GM18909 (cell line): ENCODE data around the gene PDHX.
"Not testable (repeated sequence)": the region's sequence is repeated elsewhere in the genome, so short reads cannot be mapped to it uniquely, and the experiment has no call there.

Experiments
- ATAC-seq: cut with Tn5 transposase; IDR thresholded peaks from one replicate; pipeline ENCODE4 v1.9.1; 2021; ENCODE audit warnings: mild to moderate bottlenecking; ENCODE audit not compliant: unreplicated experiment, poor library complexity

PDHX gene

DNA sequence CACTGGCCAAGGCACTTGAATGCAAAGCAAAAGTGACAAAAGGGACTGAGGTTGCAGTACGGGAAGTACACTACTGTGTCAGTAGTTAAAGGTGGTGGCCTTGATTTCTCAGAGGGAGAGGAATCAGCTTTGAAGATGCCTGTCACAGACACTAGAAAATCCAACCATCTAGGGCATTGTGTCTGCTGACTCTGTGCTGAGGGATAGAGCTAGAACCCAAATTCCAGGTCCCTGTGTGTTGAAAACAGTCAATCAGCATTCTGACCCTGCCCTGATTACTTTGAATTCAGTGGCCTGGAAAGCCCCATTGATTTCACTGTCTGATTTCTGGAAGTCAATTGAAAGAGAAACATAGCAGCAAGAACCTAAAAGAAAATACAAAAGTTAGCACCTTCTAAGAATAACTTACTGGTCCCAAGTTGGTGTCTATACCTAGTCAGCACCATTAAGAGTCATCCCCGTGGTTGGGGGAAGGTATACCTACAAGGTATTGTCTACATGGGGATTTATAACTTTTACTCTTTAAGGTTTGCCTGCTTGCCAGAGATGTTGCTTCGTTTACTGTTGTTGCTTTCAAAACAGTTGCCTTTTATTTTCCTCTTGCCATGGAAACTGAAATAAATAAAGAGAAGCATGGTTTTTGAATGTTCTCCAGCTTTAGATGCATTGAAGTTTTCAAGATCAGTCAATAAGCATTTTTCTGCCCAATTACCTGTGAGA, 97.3 kb downstream of the PDHX start:
- ATAC-seq, result peak; percentile 44

DNA sequence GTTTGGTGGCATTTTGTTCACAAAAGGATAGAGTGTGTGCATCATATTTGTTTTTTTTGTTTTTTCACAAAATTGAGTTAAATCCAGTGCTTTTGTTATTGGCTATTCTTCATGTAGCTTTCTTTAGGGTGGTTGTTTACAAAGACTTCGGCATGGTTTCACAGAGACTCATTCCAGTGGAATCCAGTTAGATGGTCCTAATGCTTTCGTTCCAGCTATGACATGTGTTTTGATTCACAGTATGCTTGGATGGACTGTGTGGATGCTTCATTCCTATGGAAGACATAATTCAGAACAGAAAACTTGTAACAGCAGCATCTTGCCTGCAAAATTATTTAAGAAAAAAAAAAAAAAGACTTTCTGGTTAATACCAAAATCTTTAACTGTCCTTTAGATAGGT, 97.9 kb downstream of the PDHX start:
- ATAC-seq, result no peak

DNA sequence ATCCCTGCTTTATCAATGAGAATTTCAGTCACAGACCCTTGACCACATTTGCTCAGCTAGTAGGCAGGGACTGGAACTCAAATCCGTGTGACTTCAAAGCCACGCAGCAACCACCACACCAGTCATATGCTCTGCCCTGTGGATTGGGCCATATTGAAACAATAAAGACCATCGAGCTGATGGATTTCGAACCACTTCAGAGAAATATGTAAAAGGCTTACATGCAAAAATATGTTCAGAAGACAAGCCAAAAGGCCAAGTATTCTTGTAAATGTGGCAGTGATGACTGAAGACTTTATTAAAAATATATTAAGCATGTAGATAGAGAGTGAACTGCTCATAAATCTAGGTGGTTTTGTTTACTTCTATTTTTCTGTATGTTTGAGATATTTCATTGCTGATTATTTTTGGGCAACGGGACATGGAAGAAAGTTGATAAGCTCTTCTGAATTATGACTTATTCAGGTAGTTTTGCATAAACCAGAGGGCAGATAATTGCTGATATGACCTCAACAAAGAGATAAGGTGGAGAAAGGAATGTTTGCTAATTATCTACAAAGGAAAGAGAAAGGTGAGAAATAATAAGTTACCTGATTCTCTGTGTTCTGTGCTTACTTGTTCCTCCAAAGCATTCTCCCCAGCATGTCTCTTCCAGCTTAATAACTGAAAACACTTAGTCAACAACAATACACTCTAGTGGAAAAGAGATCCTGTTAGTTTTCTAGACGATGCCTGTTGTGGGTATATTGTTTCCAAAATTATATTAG, 99.4 kb downstream of the PDHX start:
- no peak for ATAC-seq

DNA sequence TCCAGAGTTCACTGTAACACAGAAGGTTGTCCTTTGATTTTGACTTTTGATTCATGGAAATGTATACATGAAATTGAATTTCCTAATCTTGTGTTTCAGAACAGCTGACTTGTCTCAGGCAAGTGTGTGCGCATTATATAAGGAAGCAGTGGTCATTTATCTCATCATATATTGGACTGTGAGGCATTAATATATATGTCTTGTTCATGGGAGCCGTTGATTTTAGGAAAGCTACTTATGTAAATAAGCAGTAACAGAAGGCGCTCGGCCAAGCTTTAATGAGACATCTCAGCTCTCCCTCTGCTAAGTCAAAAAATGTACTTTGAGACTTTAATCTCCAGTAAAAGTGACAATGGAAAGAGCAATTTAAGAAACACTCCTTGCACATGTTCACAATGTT, 100.5 kb downstream of the PDHX start:
- no peak for ATAC-seq

DNA sequence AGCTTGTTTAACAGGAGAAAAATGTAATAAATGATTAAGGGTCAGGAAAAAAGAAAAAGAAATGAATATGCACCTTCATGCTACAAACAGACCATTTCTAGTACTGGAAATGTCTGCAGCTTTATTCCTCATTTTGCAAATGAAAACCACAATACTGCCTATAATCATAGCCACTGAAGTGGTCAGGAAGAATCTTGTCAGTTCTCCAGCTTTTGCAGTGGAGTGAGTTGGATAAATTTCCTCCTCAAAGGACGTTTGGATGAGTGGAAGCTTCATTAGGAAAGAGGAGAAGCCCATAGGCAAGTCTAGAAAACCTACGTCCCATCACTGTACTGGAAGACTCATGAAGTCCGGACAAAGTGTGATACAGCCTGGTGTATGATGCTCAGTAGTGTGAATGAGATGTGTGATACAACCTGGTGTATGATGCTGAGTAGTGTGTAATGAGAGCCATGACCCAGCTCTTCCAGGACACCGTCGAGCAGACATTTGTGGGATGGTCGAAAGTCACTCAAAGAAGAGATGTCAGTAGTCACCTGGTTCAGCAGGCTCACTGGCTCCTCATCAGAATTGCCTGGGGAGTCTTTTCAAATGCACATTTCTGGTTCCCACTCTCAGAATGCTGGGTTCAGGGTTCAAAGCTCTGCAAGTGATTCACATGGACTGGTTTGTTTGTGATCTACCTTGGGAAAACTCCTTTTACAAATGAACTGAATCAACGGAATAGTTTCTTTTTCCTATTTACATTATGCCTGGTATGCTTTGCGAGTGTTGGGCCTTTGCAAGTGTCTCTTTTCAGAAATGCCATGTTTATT, 101.3 kb downstream of the PDHX start:
- no peak for ATAC-seq

DNA sequence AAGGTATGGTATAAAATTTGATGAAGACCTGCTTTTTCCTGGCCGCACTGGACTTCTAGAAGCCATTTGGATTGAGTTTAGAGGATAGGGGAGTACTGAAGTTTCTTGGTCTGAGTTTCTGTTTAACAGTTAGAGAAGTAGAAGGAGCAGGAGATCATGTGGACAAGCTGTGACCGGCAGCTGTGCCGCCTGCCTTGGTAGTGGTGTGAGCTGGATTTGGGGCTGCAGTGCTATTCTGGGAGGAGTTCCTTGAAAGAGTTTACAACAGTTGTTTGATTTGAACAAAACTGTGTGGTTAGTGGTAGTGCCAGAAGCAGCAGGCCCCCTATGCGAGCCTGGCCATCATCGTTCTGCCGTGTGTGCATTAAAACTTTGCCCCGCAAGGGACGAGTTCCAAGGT, 105.2 kb downstream of the PDHX start:
- no peak for ATAC-seq

DNA sequence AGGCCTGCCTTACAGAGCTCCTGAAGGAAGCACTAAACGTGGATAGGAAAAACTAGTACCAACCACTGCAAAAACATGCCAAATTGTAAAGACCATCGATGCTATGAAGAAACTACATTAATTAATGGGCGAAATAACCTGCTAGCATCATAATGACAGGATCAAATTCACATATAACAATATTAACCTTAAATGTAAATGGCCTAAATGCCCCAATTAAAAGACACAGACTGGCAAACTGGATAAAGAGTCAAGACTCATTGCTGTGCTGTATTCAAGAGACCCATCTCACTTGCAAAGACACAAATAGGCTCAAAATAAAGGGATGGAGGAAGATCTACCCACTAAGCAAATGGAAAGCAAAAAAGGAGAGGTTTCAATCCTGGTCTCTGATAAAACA, 107.5 kb downstream of the PDHX start:
- not testable (repeated sequence) for ATAC-seq

DNA sequence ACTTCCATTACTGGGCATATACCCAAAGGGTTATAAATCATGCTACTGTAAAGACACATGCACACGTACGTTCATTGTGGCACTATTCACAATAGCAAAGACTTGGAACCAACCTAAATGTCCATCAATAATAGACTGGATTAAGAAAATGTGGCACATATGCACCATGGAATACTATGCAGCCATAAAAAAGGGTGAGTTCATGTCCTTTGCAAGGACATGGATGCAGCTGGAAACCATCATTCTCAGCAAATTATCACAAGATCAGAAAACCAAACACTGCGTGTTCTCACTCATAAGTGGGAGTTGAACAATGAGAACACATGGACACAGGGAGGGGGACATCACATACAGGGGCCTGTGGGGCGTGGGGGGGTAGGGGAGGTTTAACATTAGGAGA, 111.6 kb downstream of the PDHX start:
- not testable (repeated sequence) for ATAC-seq

DNA sequence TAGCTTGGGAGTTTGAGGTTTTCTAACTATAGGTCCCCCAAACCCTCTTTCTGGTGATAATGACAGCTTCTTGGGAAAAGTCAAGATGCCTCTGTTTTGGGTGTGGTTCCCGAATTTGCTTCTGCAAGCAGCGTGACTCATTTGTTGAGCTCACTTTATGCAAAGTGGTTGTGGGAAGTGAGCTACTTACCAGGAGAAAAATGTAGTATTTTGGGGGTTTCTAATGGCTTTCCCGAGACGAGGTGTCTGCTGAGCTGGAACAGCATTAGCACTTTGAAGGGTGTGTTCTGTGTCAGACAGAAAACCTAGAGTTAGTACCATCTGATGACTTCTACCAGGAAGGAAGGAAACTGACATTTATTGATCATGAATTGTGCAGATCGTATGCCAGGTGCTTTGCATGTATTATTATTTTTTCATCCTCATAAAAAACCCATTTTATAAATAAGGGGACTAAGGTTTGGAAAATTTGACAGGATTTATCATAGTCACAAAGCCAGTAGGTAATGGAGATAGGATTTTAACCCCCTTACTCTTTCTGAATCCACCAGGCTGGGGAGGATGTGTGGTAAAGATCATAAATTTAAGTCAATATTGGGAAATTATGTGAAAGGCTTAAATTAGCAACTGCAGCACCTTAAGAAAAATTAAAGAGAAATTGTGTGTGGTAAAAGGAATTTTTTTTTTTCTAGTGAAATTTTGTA, 113.7 kb downstream of the PDHX start:
- ATAC-seq, result peak; percentile 73

DNA sequence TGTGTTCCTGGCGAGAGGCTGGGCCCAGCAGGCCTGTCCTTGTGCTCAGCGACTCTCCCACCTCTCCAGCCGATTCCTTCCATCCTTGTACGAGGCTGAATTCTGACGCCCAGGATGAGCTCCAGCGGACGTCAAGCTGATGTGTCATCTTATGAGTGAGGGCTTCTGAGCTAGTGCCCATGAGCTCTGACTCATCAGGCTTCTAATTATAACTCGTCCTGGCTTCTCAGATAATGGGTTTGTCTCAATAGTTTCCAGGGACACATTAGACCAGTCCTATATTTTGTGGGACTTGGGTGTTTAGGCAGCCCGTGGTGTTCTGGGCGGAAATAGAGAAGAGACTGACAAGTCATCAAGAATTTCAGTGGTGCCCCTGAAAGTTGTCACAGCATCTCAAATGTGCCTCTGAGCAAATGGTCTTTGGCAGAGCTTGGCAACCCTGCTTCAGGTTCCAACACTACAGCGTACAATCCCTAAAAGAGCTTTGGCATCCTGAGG, 114.3 kb downstream of the PDHX start:
- no peak for ATAC-seq

DNA sequence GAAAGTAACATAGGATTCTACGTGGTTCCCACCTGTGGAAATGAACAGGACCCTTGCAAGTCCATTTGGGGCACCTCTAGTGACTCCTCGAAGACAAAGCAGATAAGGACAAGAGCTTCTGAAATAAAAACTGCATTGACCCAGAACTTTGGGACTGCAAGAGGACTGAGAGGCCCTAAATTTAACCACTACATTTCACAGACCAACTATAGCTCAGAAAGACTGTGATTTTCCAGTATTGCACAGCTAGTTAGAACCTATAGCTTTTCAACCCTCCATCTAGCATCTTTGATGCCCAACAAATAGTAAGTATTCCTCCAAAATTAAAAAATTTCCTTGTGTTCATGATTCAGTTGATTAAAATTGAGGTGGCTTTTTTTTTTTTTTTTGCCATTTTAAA, 114.9 kb downstream of the PDHX start:
- ATAC-seq, result no peak

DNA sequence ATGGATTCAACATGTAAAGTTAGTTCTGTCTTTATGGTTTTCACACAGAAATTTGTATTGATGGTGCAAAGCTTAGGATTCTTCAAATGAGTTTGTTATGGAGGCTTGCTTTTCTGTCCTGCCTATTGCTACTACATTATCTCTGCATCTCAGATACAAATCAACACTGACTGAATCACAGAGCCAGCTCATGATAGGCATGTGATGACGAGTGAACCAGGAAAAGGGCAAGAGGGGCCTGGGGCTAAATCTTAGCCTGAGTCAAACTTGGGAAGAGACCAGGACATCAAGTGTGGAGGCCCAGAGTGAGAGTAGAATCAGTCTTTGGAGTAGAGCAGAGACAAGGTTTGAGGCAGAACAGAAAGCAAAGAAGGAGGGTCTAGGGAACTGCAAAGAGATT, 115.4 kb downstream of the PDHX start:
- ATAC-seq, result no peak

DNA sequence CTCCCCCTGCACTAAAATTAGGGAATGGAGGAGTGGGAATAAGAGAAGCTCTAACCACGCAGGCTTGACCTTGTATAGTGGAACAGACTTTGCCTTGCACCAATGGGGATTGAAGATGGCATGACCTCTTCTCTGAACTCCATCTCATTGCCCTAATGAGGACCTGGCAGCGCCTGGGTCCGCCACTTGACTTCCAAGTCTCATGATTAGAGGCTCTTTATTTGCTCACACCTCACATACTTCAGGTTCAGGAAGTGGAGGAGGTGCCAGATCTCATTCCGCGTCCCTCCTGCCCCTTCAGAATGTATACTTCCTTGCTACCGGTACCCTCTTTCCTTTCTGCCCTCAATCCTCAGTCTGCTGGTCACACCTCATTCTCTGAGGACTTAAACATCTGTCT, 116.6 kb downstream of the PDHX start:
- ATAC-seq, result no peak

DNA sequence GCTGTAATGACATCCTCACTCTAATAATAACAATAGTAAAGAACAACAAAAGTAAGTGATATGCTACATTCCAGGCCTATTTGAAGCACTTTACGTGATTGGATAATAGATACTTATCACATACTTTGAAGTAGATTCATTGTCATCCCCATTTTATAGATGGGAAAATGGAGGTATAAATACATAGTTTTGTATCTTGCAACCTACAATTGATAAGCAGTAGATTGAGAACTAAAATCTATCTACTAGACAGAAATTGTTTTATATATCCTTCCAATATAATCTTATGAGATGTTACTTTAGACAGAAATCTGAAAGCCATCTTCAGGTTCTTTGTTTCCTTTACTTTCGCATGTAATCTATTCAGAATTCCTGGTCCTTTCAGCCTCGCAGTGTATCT, 118.0 kb downstream of the PDHX start:
- ATAC-seq, result no peak

DNA sequence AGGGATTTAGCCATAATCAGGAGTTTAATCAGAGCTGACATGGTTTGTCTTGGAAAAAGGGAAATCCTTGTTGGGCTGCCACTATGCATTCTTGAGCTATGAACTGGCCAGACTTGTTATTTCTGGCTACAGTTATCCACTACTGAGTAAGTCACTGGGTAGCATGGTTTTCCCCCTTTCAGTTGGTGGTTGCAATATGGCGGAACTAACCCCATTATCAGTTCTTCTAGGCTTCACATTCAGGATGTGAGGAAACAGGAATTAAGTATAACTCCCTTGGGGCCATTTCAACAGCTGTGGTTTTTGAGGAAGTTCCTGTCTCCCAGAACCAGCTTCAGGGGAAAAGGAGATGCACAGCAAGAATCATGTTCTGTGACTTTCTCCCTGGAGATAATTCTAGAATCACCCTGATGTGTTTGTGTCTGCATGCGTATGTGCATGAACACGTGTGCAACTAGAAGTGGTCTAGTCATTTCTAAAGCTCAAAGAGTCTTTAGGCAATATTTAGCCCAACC, 119.5 kb downstream of the PDHX start:
- ATAC-seq, result peak; percentile 46

DNA sequence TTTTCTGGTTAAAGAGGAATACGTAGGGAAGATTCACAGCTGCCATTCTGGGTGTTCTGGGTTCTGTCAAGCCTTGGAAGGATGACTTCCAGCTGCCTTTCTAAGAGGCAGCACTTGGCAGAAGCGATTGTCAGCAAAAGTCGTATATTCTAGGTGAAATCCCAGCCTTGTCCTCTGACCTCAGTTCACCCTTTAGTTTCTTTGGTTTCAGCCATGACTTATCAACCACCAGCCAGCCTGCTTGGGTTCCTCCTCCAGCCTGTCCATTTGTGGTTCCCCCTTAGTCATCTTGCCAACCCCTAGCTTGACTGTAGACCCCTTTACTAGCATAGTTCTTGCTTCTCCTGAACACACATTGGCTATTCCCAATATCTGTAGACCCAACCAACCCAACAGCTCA, 120.2 kb downstream of the PDHX start:
- peak; percentile 27 for ATAC-seq

DNA sequence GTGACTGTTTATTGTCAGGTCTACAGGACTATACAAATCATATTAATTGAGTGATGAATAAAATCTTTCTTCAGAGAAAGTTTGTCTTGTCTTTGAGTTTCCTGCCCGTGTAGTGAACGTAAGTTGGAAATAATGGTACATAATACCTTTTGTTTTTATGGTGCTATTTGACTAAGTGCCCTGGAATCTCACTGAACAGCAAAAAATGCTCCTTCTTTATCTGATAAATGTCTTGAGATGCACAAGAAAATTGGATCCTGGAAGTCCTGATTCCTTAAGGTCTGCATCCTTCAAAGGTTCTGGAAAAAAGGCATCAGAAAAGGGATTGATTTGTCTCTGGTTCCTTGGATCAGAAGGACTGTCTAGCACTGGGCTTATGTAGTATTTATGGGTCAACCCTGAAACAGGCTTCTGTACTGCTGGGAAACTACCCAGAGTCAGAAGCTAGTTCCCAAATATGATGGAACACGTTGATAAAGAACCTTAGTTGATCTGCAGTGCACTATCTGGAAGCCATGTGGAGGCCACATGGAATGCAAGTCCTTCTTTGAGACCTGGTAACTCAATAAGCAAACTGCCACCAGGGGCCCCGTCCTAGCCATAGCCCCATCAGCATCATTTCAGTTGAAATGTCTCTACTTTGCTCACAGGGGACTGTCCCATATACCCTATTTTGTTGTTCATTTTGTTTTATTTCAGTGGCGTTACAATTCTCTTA, 122.0 kb downstream of the PDHX start:
- no peak for ATAC-seq

DNA sequence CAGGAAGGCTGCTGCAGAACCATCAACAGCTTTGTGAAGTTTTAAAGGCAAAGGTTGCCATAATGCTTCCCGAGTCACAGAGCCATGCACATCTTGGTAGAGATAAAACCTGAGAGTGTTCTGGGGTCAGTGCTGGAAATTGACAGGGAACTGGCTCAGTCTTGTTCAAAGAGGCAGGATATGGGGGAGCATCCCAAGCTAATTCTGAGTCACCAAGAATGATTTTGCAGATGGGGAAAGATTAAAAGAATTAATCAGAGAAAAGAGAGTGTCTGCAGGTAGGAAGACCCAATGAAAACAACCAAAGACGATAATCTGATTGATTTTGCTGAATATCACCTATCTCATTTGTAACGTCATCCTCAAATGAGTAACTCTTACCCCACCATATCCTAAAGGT, 122.7 kb downstream of the PDHX start:
- ATAC-seq, result no peak

DNA sequence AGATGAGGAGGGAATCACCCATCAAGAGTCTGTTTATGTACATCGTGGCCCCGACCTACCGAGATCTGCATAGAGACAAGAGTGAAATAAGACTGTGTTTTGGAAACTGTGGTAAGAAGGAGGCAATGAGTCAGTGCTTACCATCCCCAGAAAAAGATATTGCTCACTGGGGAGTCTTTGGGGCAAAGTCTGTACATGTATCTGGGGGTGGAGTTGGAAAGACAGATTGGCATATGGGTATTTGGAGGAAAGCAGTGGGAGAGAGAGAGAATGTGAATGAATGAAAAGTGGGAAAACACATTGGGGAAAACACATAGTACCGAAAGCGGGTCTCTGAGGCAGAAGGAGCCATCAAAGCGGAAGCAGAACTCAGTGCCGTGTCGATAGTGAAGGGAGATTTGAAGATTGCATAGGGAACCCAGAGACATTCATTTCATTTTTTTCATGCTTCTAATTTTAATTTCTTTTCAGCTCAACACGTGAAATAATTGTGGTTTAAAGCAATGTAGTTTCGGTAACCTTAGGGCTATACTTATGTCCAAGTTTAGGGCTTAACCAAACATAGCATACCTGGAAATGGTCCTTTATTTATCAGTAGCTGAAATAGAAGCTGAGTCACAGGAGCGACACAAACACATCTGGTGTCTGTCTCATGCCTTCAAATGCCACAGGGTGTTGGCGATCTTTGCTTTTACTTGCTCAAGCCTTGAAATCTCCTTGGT, 124.0 kb downstream of the PDHX start:
- ATAC-seq, result peak; percentile 79
